GM10266 (cell line): ENCODE data around the gene PTPRB.

ENCODE experiments used
- DNase-seq: peaks from one replicate; pipeline ENCODE4 v3.0.0; 2012; ENCODE audit errors: extremely low spot score
- CTCF ChIP-seq: IDR thresholded peaks from 2 replicates; pipeline ENCODE4 v1.5.1; 2012; ENCODE audit warnings: mild to moderate bottlenecking, low read depth; ENCODE audit not compliant: control insufficient read depth, insufficient read depth; ENCODE audit errors: missing control alignments

The PTPRB gene

GRCh38 chr12:70467918-70468733 lies 169.1 kb downstream of the PTPRB start:
- no peak for TF ChIP-seq CTCF
- no peak for DNase-seq

- no peak for DNase-seq
- TF ChIP-seq CTCF = no peak
Measured at GRCh38 chr12:70467476-70467875, 169.8 kb downstream of the PTPRB start.

GRCh38 chr12:70466753-70467152 lies 170.5 kb downstream of the PTPRB start:
- no peak for DNase-seq
- TF ChIP-seq CTCF = no peak
